Stimulated activated effector memory CD8-positive, alpha-beta T cell treated with anti-CD3 and anti-CD28 coated beads, Interleukin-12 subunit alpha, Interleukin-12 subunit beta, amount 100 ng/mL, for 72 hours (primary cell): ENCODE measurements around the gene NDOR1.
"Not testable (repeated sequence)": the region's sequence is repeated elsewhere in the genome, so short reads cannot be mapped to it uniquely, and the experiment has no call there.

Source experiments
- ATAC-seq: fragments of 150-1000 bp; cut with Tn5 transposase; 2 replicates; pipeline ENCODE4 v1.10.0; 2021
- DNase-seq, 2 donors: peaks; one replicate each; pipeline ENCODE4 v3.0.0; 2021 to 2022; ENCODE audit warnings: low spot score in 2 of 2
- H3K27ac Mint-ChIP-seq: one replicate; pipeline ENCODE4 v1.8.0; 2022; ENCODE audit warnings: mild to moderate bottlenecking, mixed read lengths
- H3K36me3 Mint-ChIP-seq: one replicate; pipeline ENCODE4 v1.8.0; 2022; ENCODE audit warnings: mild to moderate bottlenecking, mixed read lengths
- H3K4me1 Mint-ChIP-seq: one replicate; pipeline ENCODE4 v1.8.0; 2022; ENCODE audit warnings: mixed read lengths
- H3K4me3 Mint-ChIP-seq: one replicate; pipeline ENCODE4 v1.8.0; 2022; ENCODE audit warnings: mild to moderate bottlenecking, mixed read lengths
- H3K9me3 Mint-ChIP-seq: one replicate; pipeline ENCODE4 v1.8.0; 2022; ENCODE audit warnings: mixed read lengths

NDOR1 gene

DNA sequence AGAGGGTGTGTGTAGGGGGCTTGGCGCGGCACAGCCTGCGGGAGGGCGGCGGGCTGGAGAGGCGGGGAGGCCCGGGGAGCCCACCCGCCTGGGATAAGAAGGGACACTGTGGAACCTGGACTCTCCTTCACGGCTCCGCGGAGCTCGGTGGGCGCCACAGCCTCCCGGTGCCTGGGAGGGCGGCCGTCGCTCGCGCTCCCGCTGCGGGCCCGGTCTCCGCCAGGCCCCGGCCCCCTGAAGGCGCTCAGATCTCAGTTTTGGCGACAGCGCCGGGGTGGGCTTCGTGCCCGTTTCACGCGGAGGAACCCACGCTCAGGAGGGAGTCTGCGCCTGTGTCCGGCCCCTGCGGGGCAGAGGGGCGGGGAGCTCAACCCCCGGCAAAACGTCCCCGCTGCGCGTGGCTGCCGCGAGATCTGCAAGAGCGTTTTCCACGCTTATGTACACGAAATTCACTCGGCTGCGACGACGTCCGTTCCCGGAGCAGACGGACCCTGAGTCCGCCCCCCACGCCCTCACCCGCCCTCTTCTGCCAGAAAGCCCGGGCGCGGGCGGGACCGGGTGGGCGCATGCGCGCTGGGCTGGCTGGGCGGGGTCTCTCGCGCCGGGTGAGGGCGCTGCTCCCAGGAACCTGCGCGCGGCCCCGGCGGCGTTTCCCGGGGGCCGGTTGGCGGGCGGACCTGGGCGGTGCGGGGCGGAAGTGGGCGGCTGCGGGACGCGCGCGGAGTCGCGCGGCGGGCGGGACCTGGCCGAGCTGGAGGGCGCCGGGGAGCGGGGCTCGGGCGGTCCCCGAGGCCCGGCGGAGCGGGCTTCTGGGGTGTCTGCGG, 49.3 kb downstream of the NDOR1 start, which contains the start of gene NELFB:
NELFB (plus strand) TSS at position 704 of the 824 bp plus-strand sequence.
- Mint-ChIP-seq H3K27ac (peak within 1 kb of the TSS; percentile 91), H3K9me3 (no peaks in the 10 kb centered on the region), H3K4me1 (peaks cover 7% of the 10 kb centered on the region), H3K4me3 (peak within 1 kb of the TSS; percentile 87), H3K36me3 (peaks cover 44% of the 10 kb centered on the region)
- peak; percentile 89 for ATAC-seq
- DNase-seq: peak; percentile 99 to 100

DNA sequence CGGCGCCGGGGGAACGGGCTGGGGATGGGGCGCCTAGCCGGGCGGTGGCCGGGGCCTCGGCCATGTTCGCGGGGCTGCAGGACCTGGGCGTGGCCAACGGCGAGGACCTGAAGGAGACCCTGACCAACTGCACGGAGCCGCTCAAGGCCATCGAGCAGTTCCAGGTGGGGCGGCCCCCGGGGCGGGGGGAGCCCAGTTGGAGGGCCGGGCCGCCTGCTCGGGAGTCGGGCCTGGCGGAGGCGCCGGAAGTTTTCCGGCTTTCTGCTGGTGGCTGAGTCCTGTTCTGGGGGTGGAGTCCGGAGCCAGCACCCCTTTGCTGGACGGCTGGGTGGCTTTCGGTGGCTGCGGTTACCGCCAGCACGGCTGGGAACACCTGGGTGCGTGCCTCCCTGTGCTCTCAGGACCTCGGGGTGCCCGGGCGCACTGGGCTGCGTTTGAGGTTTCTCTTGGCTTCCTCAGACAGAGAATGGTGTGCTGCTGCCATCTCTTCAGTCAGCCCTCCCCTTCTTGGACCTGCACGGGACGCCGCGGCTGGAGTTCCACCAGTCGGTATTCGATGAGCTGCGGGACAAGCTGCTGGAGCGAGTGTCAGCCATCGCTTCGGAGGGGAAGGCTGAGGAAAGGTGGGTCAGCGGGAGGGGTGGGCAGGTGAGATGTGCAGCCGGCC, 50.1 kb downstream of the NDOR1 start:
- H3K27ac Mint-ChIP-seq: no peak overlapping the region
- peaks cover 7% of the 10 kb centered on the region for H3K4me1 Mint-ChIP-seq
- DNase-seq (no peak), ATAC-seq (no peak)
- peak overlapping the region; percentile 87 for H3K4me3 Mint-ChIP-seq
- H3K9me3 Mint-ChIP-seq: no peaks in the 10 kb centered on the region
- H3K36me3 Mint-ChIP-seq: peaks cover 51% of the 10 kb centered on the region

DNA sequence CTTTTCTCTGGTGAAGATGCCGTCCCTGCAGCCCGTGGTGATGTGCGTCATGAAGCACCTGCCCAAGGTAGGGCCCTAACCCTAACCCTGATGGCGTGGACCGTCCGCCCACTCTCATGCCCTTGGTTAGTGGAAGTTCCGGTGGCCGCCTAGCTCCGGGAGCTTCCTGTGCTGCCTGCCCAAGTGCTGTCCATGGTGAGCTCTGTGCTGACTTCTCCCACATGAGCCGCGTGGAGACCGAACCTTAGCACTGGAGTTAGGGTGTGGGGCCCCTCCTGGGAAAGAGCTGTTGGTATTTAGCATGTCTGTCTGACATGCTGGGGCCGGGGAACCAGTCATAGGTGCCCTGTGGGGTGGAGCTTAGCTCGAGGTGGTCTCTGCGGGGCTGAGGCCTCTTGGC, 50.9 kb downstream of the NDOR1 start:
- Mint-ChIP-seq H3K9me3 (no peaks in the 10 kb centered on the region), H3K36me3 (peaks cover 59% of the 10 kb centered on the region), H3K4me3 (peak overlapping the region; percentile 87), H3K27ac (peak overlapping the region; percentile 10), H3K4me1 (peaks cover 7% of the 10 kb centered on the region)
- DNase-seq: no peak
- ATAC-seq: no peak

DNA sequence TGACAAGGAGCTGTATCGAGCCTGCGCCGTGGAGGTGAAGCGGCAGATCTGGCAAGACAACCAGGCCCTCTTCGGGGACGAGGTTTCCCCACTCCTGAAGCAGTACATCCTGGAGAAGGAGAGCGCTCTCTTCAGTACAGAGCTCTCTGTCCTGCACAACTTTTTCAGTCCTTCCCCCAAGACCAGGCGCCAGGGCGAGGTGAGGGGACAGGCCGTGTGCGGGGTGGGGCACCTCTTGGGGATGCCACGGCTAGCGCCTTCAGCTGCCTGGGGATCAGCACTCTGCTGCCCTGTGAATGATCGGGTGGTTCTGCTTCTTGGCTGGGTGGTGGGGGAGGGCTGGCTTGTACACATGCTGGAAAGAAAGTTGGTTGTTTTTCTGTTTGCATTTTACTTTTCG, 51.4 kb downstream of the NDOR1 start:
- Mint-ChIP-seq H3K27ac (peak overlapping the region; percentile 10), H3K4me3 (peak overlapping the region; percentile 87), H3K36me3 (peaks cover 64% of the 10 kb centered on the region), H3K4me1 (peaks cover 11% of the 10 kb centered on the region), H3K9me3 (no peaks in the 10 kb centered on the region)
- no peak for DNase-seq
- ATAC-seq: no peak

DNA sequence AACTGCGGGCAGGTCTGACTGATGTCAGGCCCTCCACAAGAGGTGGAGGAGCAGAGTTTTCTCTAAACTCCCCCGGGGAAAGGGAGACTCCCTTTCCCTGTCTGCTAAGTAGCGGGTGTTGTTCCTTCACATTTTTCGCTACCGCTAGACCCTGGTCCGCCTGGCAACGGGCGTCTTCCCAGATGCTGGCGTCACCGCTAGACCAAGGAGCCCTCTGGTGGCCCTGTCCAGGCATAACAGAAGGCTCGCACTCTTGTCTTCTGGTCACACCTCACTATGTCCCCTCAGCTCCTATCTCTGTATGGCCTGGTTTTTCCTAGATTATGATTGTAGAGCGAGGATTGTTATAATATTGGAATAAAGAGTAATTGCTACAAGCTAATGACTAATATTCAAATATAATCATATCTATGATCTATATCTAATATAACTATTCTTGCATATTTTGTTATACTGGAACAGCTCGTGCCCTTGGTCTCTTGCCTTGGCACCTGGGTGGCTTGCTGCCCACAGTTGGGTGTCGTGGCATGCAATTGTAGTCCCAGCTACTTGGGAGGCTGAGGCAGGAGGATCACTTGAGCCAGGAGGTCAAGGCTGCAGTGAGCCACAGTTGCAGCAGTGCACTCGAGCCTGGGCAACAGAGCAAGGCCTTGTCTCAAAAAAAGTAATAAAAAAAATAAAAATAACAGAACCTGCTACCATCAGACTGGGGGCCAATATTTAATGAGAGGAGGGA, 56.8 kb downstream of the NDOR1 start:
- H3K4me3 Mint-ChIP-seq, H3K9me3 Mint-ChIP-seq, H3K27ac Mint-ChIP-seq, DNase-seq, ATAC-seq, H3K4me1 Mint-ChIP-seq: not testable (repeated sequence)
- H3K36me3 Mint-ChIP-seq: peaks cover 84% of the 10 kb centered on the region

DNA sequence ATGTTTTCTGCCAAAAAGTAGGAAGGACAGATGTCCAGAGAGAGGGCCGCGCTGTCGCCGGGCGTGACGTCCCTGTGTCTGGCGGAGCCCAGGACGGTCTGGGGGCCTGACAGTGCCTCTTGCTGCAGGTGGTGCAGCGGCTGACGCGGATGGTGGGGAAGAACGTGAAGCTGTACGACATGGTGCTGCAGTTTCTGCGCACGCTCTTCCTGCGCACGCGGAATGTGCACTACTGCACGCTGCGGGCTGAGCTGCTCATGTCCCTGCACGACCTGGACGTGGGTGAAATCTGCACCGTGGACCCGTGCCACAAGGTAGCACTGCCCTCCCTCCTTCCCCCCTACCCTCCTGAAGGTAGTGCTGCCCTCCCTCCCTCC, 57.4 kb downstream of the NDOR1 start:
- H3K27ac Mint-ChIP-seq: no peak overlapping the region
- no peak for DNase-seq

DNA sequence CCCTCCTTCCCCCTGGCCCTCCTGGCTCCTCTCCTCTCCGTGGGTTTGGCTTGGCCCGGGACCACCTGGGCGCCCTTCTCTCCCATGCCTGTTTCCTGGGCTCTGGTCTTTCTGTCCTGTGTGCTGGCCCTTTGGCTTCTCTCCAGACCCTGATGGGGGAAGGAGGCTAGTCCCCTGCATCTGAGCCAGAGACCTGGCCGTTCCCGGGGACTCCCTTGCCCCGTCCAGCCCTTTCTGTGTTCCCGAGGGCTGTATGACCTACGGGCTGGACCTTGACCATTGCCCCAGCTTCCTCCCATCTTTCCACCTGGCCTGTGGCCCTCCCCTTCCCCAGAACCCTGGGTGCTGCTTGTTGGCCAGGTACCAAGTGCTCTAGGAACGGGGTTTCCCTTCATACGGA, 58.0 kb downstream of the NDOR1 start:
- Mint-ChIP-seq H3K9me3 (no peaks in the 10 kb centered on the region), H3K4me3 (no peak overlapping the region), H3K27ac (peak overlapping the region; percentile 60), H3K4me1 (peaks cover 8% of the 10 kb centered on the region), H3K36me3 (peaks cover 84% of the 10 kb centered on the region)
- ATAC-seq: no peak
- DNase-seq: no peak

More for the DNA sequence above, 57.4 kb downstream of the NDOR1 start:
- no peak overlapping the region for H3K4me3 Mint-ChIP-seq
- H3K36me3 Mint-ChIP-seq: peaks cover 84% of the 10 kb centered on the region
- H3K4me1 Mint-ChIP-seq: peaks cover 5% of the 10 kb centered on the region
- no peaks in the 10 kb centered on the region for H3K9me3 Mint-ChIP-seq
- no peak for ATAC-seq

DNA sequence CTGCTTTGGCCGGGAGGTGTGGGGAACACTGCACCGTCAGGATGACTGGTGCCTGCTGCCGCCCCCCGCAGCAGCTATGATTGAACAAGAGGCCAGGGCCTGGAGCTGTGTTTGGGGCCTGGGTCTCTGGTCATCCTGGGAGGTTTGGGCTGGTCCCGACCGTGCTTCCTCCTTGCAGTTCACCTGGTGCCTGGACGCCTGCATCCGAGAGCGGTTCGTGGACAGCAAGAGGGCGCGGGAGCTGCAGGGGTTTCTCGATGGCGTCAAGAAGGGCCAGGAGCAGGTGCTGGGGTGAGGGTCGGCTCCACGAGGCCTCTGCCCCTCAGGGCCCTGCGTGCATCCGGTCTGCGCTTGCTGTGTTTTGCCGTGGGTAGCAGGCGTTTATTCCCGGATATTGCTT, 58.6 kb downstream of the NDOR1 start:
- Mint-ChIP-seq H3K9me3 (no peaks in the 10 kb centered on the region), H3K36me3 (peaks cover 84% of the 10 kb centered on the region), H3K4me1 (peaks cover 13% of the 10 kb centered on the region), H3K27ac (no peak overlapping the region), H3K4me3 (no peak overlapping the region)
- DNase-seq: no peak
- ATAC-seq: no peak

DNA sequence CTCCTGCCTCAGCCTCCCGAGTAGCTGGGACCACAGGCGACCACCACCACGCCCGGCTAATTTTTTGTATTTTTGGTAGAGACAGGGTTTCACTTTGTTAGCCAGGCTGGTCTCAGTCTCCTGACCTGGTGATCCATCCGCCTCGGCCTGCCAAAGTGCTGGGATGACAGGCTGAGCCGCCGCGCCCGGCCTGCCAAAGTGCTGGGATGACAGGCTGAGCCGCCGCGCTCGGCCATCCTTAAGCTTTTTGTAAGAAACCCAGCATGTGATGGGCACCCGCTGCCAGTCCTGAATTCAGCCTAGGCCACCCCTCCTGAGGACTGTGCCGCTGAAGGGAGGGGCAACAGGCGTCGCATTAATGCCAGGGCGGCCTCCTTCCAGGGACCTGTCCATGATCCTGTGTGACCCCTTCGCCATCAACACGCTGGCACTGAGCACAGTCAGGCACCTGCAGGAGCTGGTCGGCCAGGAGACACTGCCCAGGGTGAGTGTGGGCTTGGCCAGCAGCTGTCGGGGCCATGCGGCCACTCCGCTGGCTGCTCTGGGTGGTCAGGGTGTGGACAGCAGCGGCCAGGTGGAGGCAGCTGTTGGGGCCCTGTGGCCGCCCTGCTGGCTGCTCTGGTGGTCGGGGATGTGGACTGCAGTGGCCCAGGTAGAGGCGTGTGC, 60.1 kb downstream of the NDOR1 start:
- Mint-ChIP-seq H3K36me3 (peaks cover 84% of the 10 kb centered on the region), H3K4me1 (peaks cover 21% of the 10 kb centered on the region), H3K27ac (no peak overlapping the region), H3K9me3 (no peaks in the 10 kb centered on the region), H3K4me3 (no peak overlapping the region)
- DNase-seq (no peak), ATAC-seq (peak; percentile 22)

DNA sequence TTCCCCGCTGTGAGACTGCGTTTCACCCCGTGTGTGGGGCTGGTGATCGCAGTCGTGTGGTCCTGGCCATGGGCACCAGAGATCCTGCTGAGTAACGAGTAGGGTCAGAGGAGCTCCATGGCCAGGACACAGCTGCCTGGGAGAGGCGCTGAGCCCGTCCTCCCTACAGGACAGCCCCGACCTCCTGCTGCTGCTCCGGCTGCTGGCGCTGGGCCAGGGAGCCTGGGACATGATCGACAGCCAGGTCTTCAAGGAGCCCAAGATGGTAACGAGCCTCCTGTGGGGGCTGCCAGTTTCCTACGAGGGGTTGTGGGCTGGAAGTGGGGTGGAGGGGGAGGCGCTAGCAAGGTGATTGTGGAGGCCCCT, 60.6 kb downstream of the NDOR1 start:
- H3K9me3 Mint-ChIP-seq: no peaks in the 10 kb centered on the region
- DNase-seq (no peak), ATAC-seq (no peak)
- H3K4me3 Mint-ChIP-seq: no peak overlapping the region
- no peak overlapping the region for H3K27ac Mint-ChIP-seq
- H3K4me1 Mint-ChIP-seq: peaks cover 24% of the 10 kb centered on the region
- H3K36me3 Mint-ChIP-seq: peaks cover 84% of the 10 kb centered on the region
